Psoas muscle (tissue), 8 donors: ENCODE results near the gene XAGE3. TPM values are rescaled to one million over a fixed set of nuclear protein-coding genes. Genes with fewer than 3 reads are reported as not detected.
"Not testable (repeated sequence)": the region's sequence is repeated elsewhere in the genome, so short reads cannot be mapped to it uniquely, and the experiment has no call there.

Experiments
- ATAC-seq, 4 donors: fragments of 200-7000 bp; cut with Tn5 transposase; one replicate each; pipeline ENCODE4 v1.9.1; 2020; ENCODE audit warnings: moderate library complexity in 3 of 4, mild to moderate bottlenecking in 2 of 4
- DNase-seq, 2 donors: peaks; one replicate each; pipeline ENCODE4 v3.0.0-alpha.2; 2020
- H3K27ac ChIP-seq: fragments of 200-600 bp; one replicate; pipeline ENCODE4 v1.8.0; 2022
- H3K27me3 ChIP-seq, 3 donors: fragments of 200-600 bp in 1 of 3; one replicate each; pipeline versions ENCODE4 v1.6.1 to v1.8.0; 2013 to 2022; ENCODE audit warnings: low read length in 2 of 3, mild to moderate bottlenecking in 2 of 3, moderate library complexity in 1 of 3; ENCODE audit not compliant: insufficient read depth in 3 of 3
- H3K36me3 ChIP-seq, 2 donors: fragments of 200-600 bp in 1 of 2; one replicate each; pipeline versions ENCODE4 v1.6.1 to v1.8.0; 2013 to 2022; ENCODE audit warnings: low read depth in 1 of 2, mild to moderate bottlenecking in 1 of 2, moderate library complexity in 1 of 2; ENCODE audit not compliant: insufficient read depth in 1 of 2
- H3K4me1 ChIP-seq: fragments of 200-600 bp; one replicate; pipeline ENCODE4 v1.8.0; 2022
- H3K4me3 ChIP-seq: fragments of 200-600 bp; one replicate; pipeline ENCODE4 v1.8.0; 2022; ENCODE audit warnings: mild to moderate bottlenecking
- H3K9me3 ChIP-seq: fragments of 200-600 bp; one replicate; pipeline ENCODE4 v1.8.0; 2022
- CTCF ChIP-seq: fragments of 200-600 bp; IDR thresholded peaks from one replicate; pipeline ENCODE4 v1.8.0; 2022; ENCODE audit warnings: antibody characterized with exemption
- WGBS, 3 donors: extraction: QIAGEN DNeasy Blood & Tissue Kit; methylation state at CpG; one replicate each; pipeline versions ENCODE4 v1.1.6 to v1.1.7; 2013; 5-methylcytosine and 5-hydroxymethylcytosine counted together
- intact Hi-C, 2 donors: fragments of 100-400 bp; cut with DNase I; formaldehyde crosslinking; loops; one replicate each; pipeline versions ENCODE4 v1.11.0 to v1.14.2; 2022
- long read RNA-seq, 2 donors: library from polyadenylated mRNA; unstranded; transcript quantifications; one replicate each; pipeline ENCODE4 v2.0.0, GENCODE V29; 2021
- polyA plus RNA-seq, 3 donors: library from polyadenylated mRNA; stranded (reverse); fragments of 200-250 nt; gene quantifications; one replicate each; pipeline ENCODE4 v1.2.3, GENCODE V29; 2013
- total RNA-seq, 4 donors: library from RNA; stranded (reverse); fragmentation: NEBNext Ultra II Directional in 2 of 4; extraction: Animal tissue kit (Norgen Biotek cat#: 25700) in 2 of 4; gene quantifications; one replicate each; pipeline versions ENCODE4 v1.2.1 to v1.2.4, GENCODE V29; 2021 to 2023
- donor health status: healthy with polysubstance abuse.
- donor health status: DM: no; HTN: no; CAD: no; lungs with moderate emphysema.
- donor health status: Bipolar disorder and iron deficiency.
- donor health status: healthy.
- donor health status: DM: yes; HTN: yes; CAD: no.
- donor health status: DM: no; HTN: no; CAD: no.
- donor health status: DM: no; HTN: no; CAD: no.
- donor health status: DM: yes; HTN: yes; CAD: no.

Gene XAGE3
- total RNA-seq (not detected), polyA plus RNA-seq (under 1 TPM in 1 of 3 donors, not detected in 2; 0.55 TPM)
- long read RNA-seq, donor 1 = 0 reads
- long read RNA-seq, donor 2 = 0 reads

- no peak for ATAC-seq
- Histone ChIP-seq H3K9me3 (no peaks in the 10 kb centered on the region), H3K4me1 (no peaks in the 10 kb centered on the region), H3K27me3 (peaks cover 0 to 44% (median 0%) of the 10 kb centered on the region in 3 donors), H3K4me3 (no peak within 1 kb of the TSS), H3K36me3 (no peaks in the 10 kb centered on the region), H3K27ac (no peak within 1 kb of the TSS)
- 83 to 92% (median 90%) methylated on average over 22 to 35 of the region's 35 CpGs for WGBS, 3 donors
- intact Hi-C loops = no loop called here
- DNase-seq = no peak
- no peak for TF ChIP-seq CTCF
Measured at GRCh38 chrX:52867610-52868348, at the start of gene XAGE3. TSS of gene XAGE3 (minus strand) at chrX:52868083. CDS start at chrX:52867133, 950 bp downstream.

- intact Hi-C loops, DNase-seq, H3K9me3 ChIP-seq, H3K4me3 ChIP-seq, H3K27ac ChIP-seq, H3K36me3 ChIP-seq, H3K4me1 ChIP-seq, H3K27me3 ChIP-seq, ATAC-seq: not testable (repeated sequence)
- WGBS, 3 donors = no CpG with 5 or more reads among the region's 3 CpGs
Measured at GRCh38 chrX:52914704-52915103, 46.8 kb upstream of the XAGE3 start.

GRCh38 chrX:52913681-52914080 lies 45.8 kb upstream of the XAGE3 start:
- peak; percentile 59 to 82 (median 68) for ATAC-seq
- H3K27ac ChIP-seq, H3K9me3 ChIP-seq, H3K27me3 ChIP-seq, DNase-seq, H3K36me3 ChIP-seq, intact Hi-C loops, H3K4me1 ChIP-seq, H3K4me3 ChIP-seq: not testable (repeated sequence)
- WGBS, 3 donors = no CpG with 5 or more reads among the region's 9 CpGs

GRCh38 chrX:52909313-52909969 lies 41.6 kb upstream of the XAGE3 start:
- H3K27ac ChIP-seq, H3K27me3 ChIP-seq, H3K4me3 ChIP-seq, H3K36me3 ChIP-seq, H3K4me1 ChIP-seq, intact Hi-C loops, ATAC-seq, H3K9me3 ChIP-seq, DNase-seq: not testable (repeated sequence)
- no CpG with 5 or more reads among the region's 12 CpGs for WGBS, 3 donors

GRCh38 chrX:52907900-52908299 lies 40.0 kb upstream of the XAGE3 start:
- H3K9me3 ChIP-seq, H3K4me1 ChIP-seq, H3K36me3 ChIP-seq, H3K27ac ChIP-seq, DNase-seq, H3K27me3 ChIP-seq, H3K4me3 ChIP-seq, intact Hi-C loops: not testable (repeated sequence)
- ATAC-seq = peak in 3 of 4 donors; percentile 27 to 91 (median 55)
- WGBS, 3 donors = no CpG with 5 or more reads among the region's 17 CpGs

- ATAC-seq = peak in 2 of 4 donors; percentile 47 to 58
- DNase-seq, H3K4me1 ChIP-seq, intact Hi-C loops, H3K36me3 ChIP-seq, H3K27me3 ChIP-seq, H3K9me3 ChIP-seq, H3K4me3 ChIP-seq, H3K27ac ChIP-seq: not testable (repeated sequence)
- WGBS, 3 donors = no CpG with 5 or more reads among the region's 17 CpGs
Measured at GRCh38 chrX:52907137-52907536, 39.3 kb upstream of the XAGE3 start.

GRCh38 chrX:52906072-52906471 lies 38.2 kb upstream of the XAGE3 start:
- ATAC-seq, intact Hi-C loops, H3K27me3 ChIP-seq, H3K4me3 ChIP-seq, DNase-seq, H3K27ac ChIP-seq, H3K9me3 ChIP-seq, H3K36me3 ChIP-seq, H3K4me1 ChIP-seq: not testable (repeated sequence)
- no CpG with 5 or more reads among the region's 4 CpGs for WGBS, 3 donors

GRCh38 chrX:52905531-52905930 lies 37.6 kb upstream of the XAGE3 start:
- H3K9me3 ChIP-seq, H3K36me3 ChIP-seq, H3K27ac ChIP-seq, intact Hi-C loops, H3K4me3 ChIP-seq, DNase-seq, ATAC-seq, H3K27me3 ChIP-seq, H3K4me1 ChIP-seq: not testable (repeated sequence)
- WGBS, 3 donors = no CpG with 5 or more reads among the region's 10 CpGs

- peak; percentile 92 to 95 (median 94) for ATAC-seq
- WGBS, 3 donors = no CpG with 5 or more reads among the region's 92 CpGs
- H3K27ac ChIP-seq, H3K9me3 ChIP-seq, H3K4me3 ChIP-seq, intact Hi-C loops, H3K4me1 ChIP-seq, H3K27me3 ChIP-seq, DNase-seq, H3K36me3 ChIP-seq: not testable (repeated sequence)
Measured at GRCh38 chrX:52896855-52897709, 29.2 kb upstream of the XAGE3 start, which contains the start of gene FAM156B. TSS of gene FAM156B (plus strand) at chrX:52897330. CDS start at chrX:52907226, 9,896 bp downstream.

- H3K4me1 ChIP-seq, intact Hi-C loops, H3K9me3 ChIP-seq, H3K4me3 ChIP-seq, H3K27ac ChIP-seq, DNase-seq, H3K36me3 ChIP-seq, H3K27me3 ChIP-seq: not testable (repeated sequence)
- no CpG with 5 or more reads among the region's 8 CpGs for WGBS, 3 donors
- peak in 2 of 4 donors; percentile 0 to 6 for ATAC-seq
Measured at GRCh38 chrX:52896438-52896837, 28.6 kb upstream of the XAGE3 start.
